Activated CD8-positive, alpha-beta memory T cell treated with anti-CD3 and anti-CD28 coated beads, Interleukin-2, amount 10 ng/mL, durations not matched to agents 7 days and 5 days (primary cell): ENCODE data around the gene BCL2L13. TPM values are rescaled to one million over a fixed set of nuclear protein-coding genes. Genes with fewer than 3 reads are reported as not detected.
"Not testable (repeated sequence)": the region's sequence is repeated elsewhere in the genome, so short reads cannot be mapped to it uniquely, and the experiment has no call there.

Experiments
- ATAC-seq: fragments of 150-1000 bp; cut with Tn5 transposase; one replicate; pipeline ENCODE4 v1.10.0; 2021; ENCODE audit warnings: moderate library complexity
- CTCF ChIA-PET: fragments of 350-600 bp; sonication (Branson Sonifier 250); formaldehyde crosslinking; loops from one replicate; lab custom pipeline; 2021; ENCODE audit warnings: antibody characterized with exemption; lab: Charles Lee
- DNase-seq: peaks from one replicate; pipeline ENCODE4 v3.0.0-alpha.2; 2020
- H3K27ac Mint-ChIP-seq: one replicate; pipeline ENCODE4 v1.8.0; 2021; ENCODE audit warnings: mild to moderate bottlenecking, mixed read lengths
- H3K27me3 Mint-ChIP-seq: one replicate; pipeline ENCODE4 v1.8.0; 2021; ENCODE audit warnings: mixed read lengths
- H3K36me3 Mint-ChIP-seq: one replicate; pipeline ENCODE4 v1.8.0; 2021; ENCODE audit warnings: mild to moderate bottlenecking, mixed read lengths
- H3K4me1 Mint-ChIP-seq: one replicate; pipeline ENCODE4 v1.8.0; 2021; ENCODE audit warnings: mixed read lengths
- H3K4me3 Mint-ChIP-seq: one replicate; pipeline ENCODE4 v1.8.0; 2021; ENCODE audit warnings: mild to moderate bottlenecking, moderate library complexity, mixed read lengths
- H3K9me3 Mint-ChIP-seq: one replicate; pipeline ENCODE4 v1.8.0; 2022; ENCODE audit warnings: low read depth, mixed read lengths
- total RNA-seq, 2 experiments: library from RNA; stranded (reverse); gene quantifications; one replicate each; pipeline ENCODE4 v1.2.3, GENCODE V29; 2021

The BCL2L13 gene
- total RNA-seq, 2 experiments from 2014 or later = 27.6 to 32.7 TPM

GRCh38 chr22:17744430-17744829 is 105.9 kb downstream of the BCL2L13 start:
- no peak for ATAC-seq
- no peak overlapping the region for H3K27ac Mint-ChIP-seq
- DNase-seq = no peak
- H3K36me3 Mint-ChIP-seq = no peaks in the 10 kb centered on the region
- H3K27me3 Mint-ChIP-seq = no peaks in the 10 kb centered on the region
- H3K4me3 Mint-ChIP-seq = no peak overlapping the region
- H3K4me1 Mint-ChIP-seq = no peaks in the 10 kb centered on the region
- no peaks in the 10 kb centered on the region for H3K9me3 Mint-ChIP-seq
- CTCF ChIA-PET = interaction anchor here (1.5 to 6.6 kb wide), 5 partner anchors 28 to 332 kb away, joined by 4 to 109 read pairs (median 28); partner anchors contain the start of genes BID and PEX26

GRCh38 chr22:17746916-17747315 is 108.4 kb downstream of the BCL2L13 start:
- Mint-ChIP-seq H3K27ac (no peak overlapping the region), H3K9me3 (no peaks in the 10 kb centered on the region), H3K4me3 (no peak overlapping the region), H3K36me3 (no peaks in the 10 kb centered on the region), H3K4me1 (no peaks in the 10 kb centered on the region), H3K27me3 (no peaks in the 10 kb centered on the region)
- no peak for DNase-seq
- CTCF ChIA-PET = interaction anchor here (6.6 kb wide), 1 partner anchor 39 kb away, joined by 109 read pairs; no protein-coding TSS in a partner anchor
- no peak for ATAC-seq

DNA sequence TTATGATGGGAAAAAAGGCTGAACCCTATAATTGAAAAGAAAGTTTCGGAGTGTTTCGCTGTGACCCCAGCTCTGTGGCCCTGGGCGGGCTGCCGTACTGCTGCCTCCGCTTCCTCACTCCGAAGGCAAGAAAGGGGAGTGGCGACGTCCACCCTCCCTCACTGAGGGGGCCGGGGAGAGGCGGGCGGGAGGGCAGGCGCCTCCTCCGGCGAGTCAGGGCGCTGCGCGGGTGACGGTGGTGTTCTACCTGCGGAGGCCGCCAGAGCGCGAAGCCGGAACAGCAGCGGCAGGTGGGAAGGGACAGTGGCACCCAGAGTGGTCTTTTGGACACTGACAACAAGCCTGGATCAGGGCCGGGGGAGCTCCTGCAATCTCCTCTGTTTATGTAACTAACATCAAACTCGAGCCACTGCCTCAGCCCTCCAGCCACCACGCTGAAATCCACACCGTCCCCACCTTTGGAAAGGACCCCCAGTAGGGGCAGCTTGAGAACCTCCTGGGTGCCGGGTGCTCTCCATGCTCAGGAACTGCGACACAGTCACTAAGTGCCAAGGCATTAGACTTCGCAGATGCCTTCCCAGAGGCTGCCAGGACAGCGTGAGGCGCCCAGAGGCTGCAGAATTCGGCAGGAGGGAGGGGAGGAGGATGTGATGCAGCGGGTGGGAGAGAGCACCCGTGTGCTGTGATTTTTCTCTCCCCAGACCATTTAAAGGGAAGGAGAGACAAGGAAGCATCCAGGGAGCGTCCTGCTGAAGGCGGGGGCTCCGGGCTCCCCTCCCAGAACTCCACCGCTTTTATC is 110.2 kb downstream of the BCL2L13 start:
- H3K9me3 Mint-ChIP-seq = no peaks in the 10 kb centered on the region
- no peaks in the 10 kb centered on the region for H3K4me1 Mint-ChIP-seq
- H3K27ac Mint-ChIP-seq = no peak overlapping the region
- H3K4me3 Mint-ChIP-seq = no peak overlapping the region
- H3K36me3 Mint-ChIP-seq = no peaks in the 10 kb centered on the region
- CTCF ChIA-PET = interaction anchor here (1.1 kb wide), 1 partner anchor 13 kb away, joined by 3 read pairs; no protein-coding TSS in a partner anchor
- ATAC-seq = no peak
- DNase-seq = no peak
- H3K27me3 Mint-ChIP-seq = no peaks in the 10 kb centered on the region

GRCh38 chr22:17749605-17750395 is 111.2 kb downstream of the BCL2L13 start:
- no peaks in the 10 kb centered on the region for H3K9me3 Mint-ChIP-seq
- no peak overlapping the region for H3K4me3 Mint-ChIP-seq
- H3K4me1 Mint-ChIP-seq = no peaks in the 10 kb centered on the region
- ATAC-seq (no peak), DNase-seq (no peak)
- no peaks in the 10 kb centered on the region for H3K36me3 Mint-ChIP-seq
- CTCF ChIA-PET = interaction anchor here (0.8 to 1.2 kb wide), 2 partner anchors 16 to 35 kb away, joined by 3 to 4 read pairs; no protein-coding TSS in a partner anchor
- no peaks in the 10 kb centered on the region for H3K27me3 Mint-ChIP-seq
- H3K27ac Mint-ChIP-seq = no peak overlapping the region

DNA sequence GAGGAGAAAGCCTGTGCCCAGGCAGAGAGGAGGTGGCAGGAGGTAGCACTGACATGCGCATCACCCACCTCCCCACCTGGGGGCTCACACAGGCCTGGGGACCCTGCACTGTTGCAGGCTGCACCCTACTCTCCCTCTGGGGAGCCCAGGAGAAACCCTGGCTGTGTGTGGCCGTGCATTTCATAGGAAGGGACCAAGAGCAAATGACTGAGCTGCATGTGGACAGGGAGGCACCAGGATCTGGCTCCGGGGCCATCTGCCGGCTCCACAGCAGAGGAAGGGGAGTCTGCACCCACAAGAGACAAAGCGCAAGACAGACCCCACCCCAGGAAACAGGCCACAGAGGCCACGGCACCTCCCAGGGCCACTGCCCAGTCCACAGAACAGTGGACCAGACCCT is 113.0 kb downstream of the BCL2L13 start:
- CTCF ChIA-PET = interaction anchor here (1.5 kb wide), 1 partner anchor 9 kb away, joined by 9 read pairs; no protein-coding TSS in a partner anchor
- Mint-ChIP-seq H3K9me3 (no peaks in the 10 kb centered on the region), H3K27ac (no peak overlapping the region), H3K27me3 (no peaks in the 10 kb centered on the region), H3K36me3 (no peaks in the 10 kb centered on the region), H3K4me1 (no peaks in the 10 kb centered on the region), H3K4me3 (no peak overlapping the region)
- DNase-seq (no peak), ATAC-seq (no peak)

DNA sequence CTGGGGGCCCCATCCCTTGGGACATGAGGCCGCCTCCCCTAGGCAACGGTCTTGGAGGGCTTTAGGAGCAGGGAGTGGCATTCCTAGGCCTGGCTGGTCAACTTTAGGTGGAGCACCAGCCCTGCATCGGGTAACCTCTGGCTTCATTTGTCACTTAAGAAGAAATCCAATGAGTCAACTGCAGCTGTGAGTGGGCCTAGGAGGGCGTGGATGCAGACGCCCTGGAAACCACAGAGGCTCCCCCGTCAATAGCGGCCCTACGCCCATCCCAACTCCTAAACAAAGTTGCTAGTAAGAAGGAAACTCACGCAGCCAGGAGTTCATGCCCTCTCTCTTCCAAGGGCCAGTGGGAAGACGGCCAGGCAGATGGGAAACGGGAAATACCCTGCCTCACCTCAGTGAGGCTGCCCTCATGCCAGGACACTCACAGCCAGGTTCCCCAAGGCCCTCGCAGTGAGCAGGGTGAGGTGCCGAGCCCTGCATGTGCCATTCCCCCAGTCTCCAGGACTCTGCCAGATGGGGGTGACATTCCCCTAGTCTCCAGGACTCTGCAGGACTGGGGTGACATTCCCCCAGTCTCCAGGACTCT is 114.9 kb downstream of the BCL2L13 start:
- CTCF ChIA-PET = interaction anchor here (0.8 to 2.0 kb wide), 4 partner anchors 20 to 323 kb away, joined by 3 to 24 read pairs (median 5); partner anchors contain the start of gene BID
- no peak overlapping the region for H3K4me3 Mint-ChIP-seq
- no peak for DNase-seq

DNA sequence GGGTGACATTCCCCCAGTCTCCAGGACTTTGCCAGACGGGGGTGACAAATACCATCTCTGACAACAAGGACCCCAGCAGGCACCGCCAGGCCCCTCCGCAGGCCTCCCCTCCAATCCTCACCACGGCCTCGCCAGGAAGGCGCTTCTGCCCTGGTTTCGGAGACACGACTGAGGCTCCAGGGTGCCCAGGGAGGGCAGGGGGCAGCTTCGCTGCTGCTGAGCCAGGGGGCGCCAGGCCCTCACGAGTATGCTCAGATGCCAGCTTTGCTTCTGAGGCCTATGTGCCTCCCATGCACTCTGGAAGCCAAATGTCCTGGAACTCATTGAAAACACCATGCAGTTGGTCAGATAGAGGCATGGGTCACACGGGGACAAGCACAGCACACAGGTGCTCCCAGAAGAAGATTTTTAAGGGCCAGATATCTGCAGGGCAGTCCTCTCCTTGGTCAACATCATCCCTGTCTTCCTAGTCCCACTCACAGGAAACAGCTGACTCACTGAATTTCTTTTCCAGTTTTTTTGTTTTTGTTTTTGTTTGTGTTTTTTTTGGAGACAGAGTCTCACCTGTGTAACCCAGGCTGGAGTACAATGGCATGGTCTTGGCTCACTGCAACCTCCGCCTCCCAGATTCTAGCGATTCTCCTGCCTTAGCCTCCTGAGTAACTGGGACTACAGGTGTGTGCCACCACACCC is 115.8 kb downstream of the BCL2L13 start:
- H3K36me3 Mint-ChIP-seq = no peaks in the 10 kb centered on the region
- H3K4me3 Mint-ChIP-seq = no peak overlapping the region
- CTCF ChIA-PET = interaction anchor here (0.8 to 2.0 kb wide), 7 partner anchors 11 to 322 kb away, joined by 3 to 24 read pairs (median 4); partner anchors contain the start of gene BID
- no peaks in the 10 kb centered on the region for H3K27me3 Mint-ChIP-seq
- no peak for ATAC-seq
- no peaks in the 10 kb centered on the region for H3K4me1 Mint-ChIP-seq
- no peak overlapping the region for H3K27ac Mint-ChIP-seq
- H3K9me3 Mint-ChIP-seq = no peaks in the 10 kb centered on the region
- no peak for DNase-seq

More for the DNA sequence above, 114.9 kb downstream of the BCL2L13 start:
- Mint-ChIP-seq H3K27ac (no peak overlapping the region), H3K27me3 (no peaks in the 10 kb centered on the region), H3K36me3 (no peaks in the 10 kb centered on the region), H3K4me1 (no peaks in the 10 kb centered on the region), H3K9me3 (no peaks in the 10 kb centered on the region)
- ATAC-seq = no peak

DNA sequence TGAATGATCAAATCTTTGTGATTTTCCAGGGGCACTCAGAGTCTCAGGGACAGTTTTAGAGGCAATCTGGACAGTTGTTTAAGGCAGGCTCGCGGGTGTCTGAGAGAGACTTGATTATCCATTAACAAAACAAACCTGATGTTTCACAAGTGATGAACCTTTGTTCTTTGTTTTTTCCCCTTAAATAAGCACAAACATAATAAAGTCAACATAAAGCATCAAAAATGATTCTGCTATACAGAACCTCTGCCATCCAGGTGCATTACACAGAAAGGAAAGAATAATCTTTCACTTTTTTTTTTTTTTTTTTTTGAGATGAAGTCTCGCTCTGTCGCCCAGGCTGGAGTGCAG is 122.6 kb downstream of the BCL2L13 start:
- Mint-ChIP-seq H3K4me1 (peaks cover 7% of the 10 kb centered on the region), H3K9me3 (no peaks in the 10 kb centered on the region), H3K36me3 (no peaks in the 10 kb centered on the region), H3K27me3 (peaks cover 34% of the 10 kb centered on the region), H3K27ac (no peak overlapping the region), H3K4me3 (no peak overlapping the region)
- no peak for DNase-seq
- ATAC-seq = no peak
- CTCF ChIA-PET = no interaction called here

- H3K4me3 Mint-ChIP-seq, CTCF ChIA-PET, H3K9me3 Mint-ChIP-seq, ATAC-seq, DNase-seq, H3K36me3 Mint-ChIP-seq, H3K27ac Mint-ChIP-seq: not testable (repeated sequence)
- Mint-ChIP-seq H3K4me1 (peaks cover 17% of the 10 kb centered on the region), H3K27me3 (peaks cover 42% of the 10 kb centered on the region)
Measured at GRCh38 chr22:17763442-17763841, 124.9 kb downstream of the BCL2L13 start.

GRCh38 chr22:17764036-17764435 is 125.5 kb downstream of the BCL2L13 start:
- DNase-seq (no peak), ATAC-seq (no peak)
- no peaks in the 10 kb centered on the region for H3K36me3 Mint-ChIP-seq
- CTCF ChIA-PET = interaction anchor here (0.9 to 2.8 kb wide), 2 partner anchors 21 to 23 kb away, joined by 3 to 13 read pairs; no protein-coding TSS in a partner anchor
- no peak overlapping the region for H3K4me3 Mint-ChIP-seq
- H3K4me1 Mint-ChIP-seq = peaks cover 17% of the 10 kb centered on the region
- no peak overlapping the region for H3K27ac Mint-ChIP-seq
- H3K9me3 Mint-ChIP-seq = no peaks in the 10 kb centered on the region
- peaks cover 42% of the 10 kb centered on the region for H3K27me3 Mint-ChIP-seq

DNA sequence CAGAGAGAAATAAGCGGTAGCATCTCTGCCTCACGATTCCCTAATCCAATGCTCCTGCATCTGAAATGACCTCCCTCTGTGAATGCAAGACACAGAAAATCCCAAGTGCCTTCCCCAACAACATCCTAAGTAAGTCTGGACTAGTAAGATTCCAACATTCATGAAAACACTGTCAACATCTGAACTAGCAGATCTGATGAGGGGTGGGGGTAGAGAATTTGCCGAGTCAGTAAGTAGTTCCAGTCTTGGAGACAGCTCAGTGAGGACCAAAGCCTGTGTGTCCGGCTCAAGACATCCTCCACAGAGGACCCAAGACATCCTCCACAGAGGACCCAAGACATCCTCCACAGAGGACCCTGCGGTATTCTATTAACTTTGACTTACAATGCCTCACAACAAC is 126.3 kb downstream of the BCL2L13 start:
- not testable (repeated sequence) for H3K36me3 Mint-ChIP-seq, DNase-seq, H3K4me3 Mint-ChIP-seq, H3K27ac Mint-ChIP-seq, ATAC-seq, H3K9me3 Mint-ChIP-seq
- peaks cover 17% of the 10 kb centered on the region for H3K4me1 Mint-ChIP-seq
- peaks cover 50% of the 10 kb centered on the region for H3K27me3 Mint-ChIP-seq
- CTCF ChIA-PET = interaction anchor here (0.9 to 2.8 kb wide), 8 partner anchors 10 to 313 kb away, joined by 3 to 13 read pairs (median 4); partner anchors contain the start of gene PEX26

- H3K36me3 Mint-ChIP-seq = no peaks in the 10 kb centered on the region
- H3K4me3 Mint-ChIP-seq = peak overlapping the region; percentile 33
- peak overlapping the region; percentile 49 for H3K27ac Mint-ChIP-seq
- CTCF ChIA-PET = interaction anchor here (0.8 to 1.3 kb wide), 4 partner anchors 16 to 596 kb away, joined by 3 read pairs; no protein-coding TSS in a partner anchor
- H3K27me3 Mint-ChIP-seq = peaks cover 58% of the 10 kb centered on the region
- H3K9me3 Mint-ChIP-seq = no peaks in the 10 kb centered on the region
- peak; percentile 86 for ATAC-seq
- peak; percentile 86 for DNase-seq
- H3K4me1 Mint-ChIP-seq = peaks cover 23% of the 10 kb centered on the region
Measured at GRCh38 chr22:17767233-17768065, 128.9 kb downstream of the BCL2L13 start.
